ENCODE results near the gene C1orf167.
A peak's percentile ranks its signal among the peaks of the same experiment; 100 is the strongest.

Gene C1orf167

GRCh38 chr1:11787804-11788436, 25.9 kb downstream of the C1orf167 start:
- peaks cover 17% of the 10 kb centered on the region for H3K4me1 ChIP-seq (ENCODE audit: insufficient read depth, insufficient read length)
- H3K4me3 ChIP-seq (ENCODE audit: insufficient read length, low read depth) = no peak overlapping the region
- DNase-seq (ENCODE audit: low read depth, low spot score) = no peak
- H3K9me3 ChIP-seq (ENCODE audit: insufficient read depth, low read length) = no peaks in the 10 kb centered on the region
- H3K36me3 ChIP-seq (ENCODE audit: insufficient read depth, insufficient read length, low read length) = peaks cover 10% of the 10 kb centered on the region
- H3K9ac ChIP-seq (ENCODE audit: insufficient read length, low read depth) = peak overlapping the region; percentile 18
- no peaks in the 10 kb centered on the region for H3K27me3 ChIP-seq (ENCODE audit: insufficient read depth, insufficient read length)
- TF ChIP-seq ZNF274 (IDR thresholded peaks at IDR 0.05; ENCODE audit: low read depth, low read length) (no peak), SUZ12 (IDR thresholded peaks at IDR 0.05; ENCODE audit: extremely low read depth, insufficient read depth, insufficient read length) (no peak), YY1 (IDR thresholded peaks at IDR 0.05; ENCODE audit: insufficient read depth, insufficient read length) (no peak)

- H3K27me3 ChIP-seq (ENCODE audit: insufficient read depth, insufficient read length) = no peaks in the 10 kb centered on the region
- peaks cover 17% of the 10 kb centered on the region for H3K4me1 ChIP-seq (ENCODE audit: insufficient read depth, insufficient read length)
- no peak for DNase-seq (ENCODE audit: low read depth, low spot score)
- peaks cover 12% of the 10 kb centered on the region for H3K36me3 ChIP-seq (ENCODE audit: insufficient read depth, insufficient read length, low read length)
- TF ChIP-seq YY1 (IDR thresholded peaks at IDR 0.05; ENCODE audit: insufficient read depth, insufficient read length) = no peak
- no peak for TF ChIP-seq ZNF274 (IDR thresholded peaks at IDR 0.05; ENCODE audit: low read depth, low read length)
- TF ChIP-seq SUZ12 (IDR thresholded peaks at IDR 0.05; ENCODE audit: extremely low read depth, insufficient read depth, insufficient read length) = no peak
- peak overlapping the region; percentile 32 for H3K9ac ChIP-seq (ENCODE audit: insufficient read length, low read depth)
- H3K9me3 ChIP-seq (ENCODE audit: insufficient read depth, low read length) = no peaks in the 10 kb centered on the region
- no peak overlapping the region for H3K4me3 ChIP-seq (ENCODE audit: insufficient read length, low read depth)
Measured at GRCh38 chr1:11788549-11789053, 26.6 kb downstream of the C1orf167 start.

- H3K27me3 ChIP-seq (ENCODE audit: insufficient read depth, insufficient read length) = no peaks in the 10 kb centered on the region
- H3K9me3 ChIP-seq (ENCODE audit: insufficient read depth, low read length) = no peaks in the 10 kb centered on the region
- H3K4me1 ChIP-seq (ENCODE audit: insufficient read depth, insufficient read length) = peaks cover 13% of the 10 kb centered on the region
- H3K4me3 ChIP-seq (ENCODE audit: insufficient read length, low read depth) = no peak overlapping the region
- peaks cover 20% of the 10 kb centered on the region for H3K36me3 ChIP-seq (ENCODE audit: insufficient read depth, insufficient read length, low read length)
- H3K9ac ChIP-seq (ENCODE audit: insufficient read length, low read depth) = no peak overlapping the region
- DNase-seq (ENCODE audit: low read depth, low spot score) = no peak
- TF ChIP-seq ZNF274 (IDR thresholded peaks at IDR 0.05; ENCODE audit: low read depth, low read length) (no peak), YY1 (IDR thresholded peaks at IDR 0.05; ENCODE audit: insufficient read depth, insufficient read length) (no peak), SUZ12 (IDR thresholded peaks at IDR 0.05; ENCODE audit: extremely low read depth, insufficient read depth, insufficient read length) (no peak)
Measured at GRCh38 chr1:11789126-11790067, 27.4 kb downstream of the C1orf167 start.

DNA sequence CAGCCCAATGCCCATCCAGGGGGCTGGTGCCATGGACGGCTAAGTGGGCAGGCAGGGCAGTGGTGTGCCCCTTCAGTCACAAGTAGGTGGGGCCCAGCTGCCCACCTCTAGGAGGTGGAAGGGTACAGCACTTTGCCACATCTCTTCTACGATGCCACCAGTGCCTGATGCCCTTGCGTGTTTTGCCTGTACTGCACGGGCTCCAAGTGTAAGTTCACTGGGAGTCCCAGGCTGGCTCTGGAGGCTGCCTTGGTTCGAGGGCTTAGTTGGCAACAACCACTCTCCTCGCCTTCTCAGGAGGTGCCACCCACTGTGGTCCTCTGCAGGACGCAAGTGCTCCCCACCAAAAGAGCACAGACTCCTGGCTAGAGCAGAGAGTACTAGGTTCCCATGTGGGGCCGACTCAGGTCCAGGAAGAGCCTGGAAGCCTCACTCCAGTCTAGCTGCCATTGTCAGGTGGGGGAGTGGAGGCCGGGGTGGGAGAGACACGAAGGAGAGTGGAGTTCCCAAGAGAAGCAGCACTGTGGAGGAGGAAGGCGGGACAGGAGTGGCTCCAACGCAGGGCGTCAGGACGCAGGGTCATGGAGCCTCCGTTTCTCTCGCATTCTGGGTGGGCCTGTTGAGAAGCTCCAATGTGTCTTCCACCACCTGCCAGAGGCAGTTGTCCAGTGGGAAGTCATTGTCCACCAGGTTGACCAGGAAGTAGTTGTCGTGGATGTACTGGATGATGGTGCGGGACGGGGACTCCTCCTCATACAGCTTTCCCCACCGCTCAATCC, 28.3 kb downstream of the C1orf167 start:
- DNase-seq (ENCODE audit: low read depth, low spot score) = no peak
- Histone ChIP-seq H3K4me3 (ENCODE audit: insufficient read length, low read depth) (no peak overlapping the region), H3K9me3 (ENCODE audit: insufficient read depth, low read length) (no peaks in the 10 kb centered on the region), H3K9ac (ENCODE audit: insufficient read length, low read depth) (no peak overlapping the region), H3K27me3 (ENCODE audit: insufficient read depth, insufficient read length) (no peaks in the 10 kb centered on the region), H3K36me3 (ENCODE audit: insufficient read depth, insufficient read length, low read length) (peaks cover 29% of the 10 kb centered on the region), H3K4me1 (ENCODE audit: insufficient read depth, insufficient read length) (peaks cover 8% of the 10 kb centered on the region)
- no peak for TF ChIP-seq ZNF274 (IDR thresholded peaks at IDR 0.05; ENCODE audit: low read depth, low read length)
- TF ChIP-seq YY1 (IDR thresholded peaks at IDR 0.05; ENCODE audit: insufficient read depth, insufficient read length) = no peak

DNA sequence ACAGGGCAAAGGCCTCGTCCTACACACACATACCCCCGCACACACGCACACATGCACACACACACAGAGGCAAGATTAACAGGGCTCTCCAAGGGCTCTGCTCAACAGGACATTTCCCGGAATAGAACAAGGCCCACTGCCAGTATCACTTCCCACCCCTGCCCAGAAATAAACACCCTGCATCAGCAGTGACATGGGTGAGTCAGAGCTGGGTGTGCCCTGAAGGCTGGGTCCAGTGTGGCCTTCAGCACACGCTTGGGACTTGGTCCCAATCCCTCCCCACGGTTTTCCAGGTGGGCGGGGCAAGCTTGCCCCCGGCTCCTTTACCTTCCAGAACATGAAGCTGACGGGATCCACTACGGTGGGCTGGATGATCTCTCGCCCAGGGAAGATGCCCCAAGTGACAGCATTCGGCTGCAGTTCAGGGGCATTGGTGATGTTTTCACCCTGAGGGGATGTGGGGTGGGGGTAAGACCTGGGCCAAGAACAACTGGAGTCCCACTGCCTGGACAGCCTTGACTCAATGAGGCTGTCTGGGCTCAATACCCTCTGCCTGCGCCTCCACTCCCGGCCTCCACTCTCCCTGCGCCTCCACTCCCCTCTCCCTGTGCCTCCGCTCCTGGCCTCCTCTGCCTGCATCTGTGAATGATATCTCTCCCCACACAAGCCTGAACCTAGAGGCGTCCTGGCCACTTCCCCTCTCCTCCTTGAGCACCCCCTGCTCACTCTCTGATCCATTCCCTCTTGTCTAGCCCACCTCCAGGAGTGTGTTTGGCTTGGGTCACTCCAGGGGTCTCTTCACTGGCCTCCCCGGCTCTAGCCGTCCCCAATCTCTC, 29.1 kb downstream of the C1orf167 start:
- TF ChIP-seq ZNF274 (IDR thresholded peaks at IDR 0.05; ENCODE audit: low read depth, low read length) = no peak
- TF ChIP-seq SUZ12 (IDR thresholded peaks at IDR 0.05; ENCODE audit: extremely low read depth, insufficient read depth, insufficient read length) = no peak
- TF ChIP-seq YY1 (IDR thresholded peaks at IDR 0.05; ENCODE audit: insufficient read depth, insufficient read length) = no peak
- H3K9ac ChIP-seq (ENCODE audit: insufficient read length, low read depth) = no peak overlapping the region
- no peak for DNase-seq (ENCODE audit: low read depth, low spot score)

DNA sequence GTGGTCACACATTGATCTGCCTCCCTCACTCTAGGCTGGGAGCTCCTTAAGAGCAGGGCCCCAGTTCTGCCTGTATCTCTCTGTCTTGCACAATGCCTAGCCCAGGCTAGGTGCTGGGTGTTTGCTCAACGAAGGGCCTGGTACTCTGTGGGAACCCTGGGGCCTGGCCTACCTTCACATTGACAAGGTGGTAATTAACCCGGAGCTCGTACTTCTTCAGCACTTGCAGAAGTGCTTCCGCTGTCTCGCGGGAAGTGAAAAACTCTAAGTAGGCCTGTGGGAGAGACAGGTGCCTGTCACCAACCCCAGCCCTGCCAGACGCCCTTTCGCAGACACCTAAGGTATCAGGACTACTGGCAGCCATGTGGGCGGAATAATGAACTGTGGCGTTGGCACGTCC, 30.1 kb downstream of the C1orf167 start:
- DNase-seq (ENCODE audit: low read depth, low spot score) = no peak
- Histone ChIP-seq H3K9me3 (ENCODE audit: insufficient read depth, low read length) (no peaks in the 10 kb centered on the region), H3K4me1 (ENCODE audit: insufficient read depth, insufficient read length) (peaks cover 7% of the 10 kb centered on the region), H3K27me3 (ENCODE audit: insufficient read depth, insufficient read length) (no peaks in the 10 kb centered on the region), H3K36me3 (ENCODE audit: insufficient read depth, insufficient read length, low read length) (peaks cover 39% of the 10 kb centered on the region), H3K4me3 (ENCODE audit: insufficient read length, low read depth) (no peak overlapping the region), H3K9ac (ENCODE audit: insufficient read length, low read depth) (no peak overlapping the region)
- no peak for TF ChIP-seq SUZ12 (IDR thresholded peaks at IDR 0.05; ENCODE audit: extremely low read depth, insufficient read depth, insufficient read length)
- TF ChIP-seq ZNF274 (IDR thresholded peaks at IDR 0.05; ENCODE audit: low read depth, low read length) = no peak
- TF ChIP-seq YY1 (IDR thresholded peaks at IDR 0.05; ENCODE audit: insufficient read depth, insufficient read length) = no peak

More for the DNA sequence above, 29.1 kb downstream of the C1orf167 start:
- H3K4me3 ChIP-seq (ENCODE audit: insufficient read length, low read depth) = no peak overlapping the region
- no peaks in the 10 kb centered on the region for H3K27me3 ChIP-seq (ENCODE audit: insufficient read depth, insufficient read length)
- peaks cover 7% of the 10 kb centered on the region for H3K4me1 ChIP-seq (ENCODE audit: insufficient read depth, insufficient read length)
- H3K9me3 ChIP-seq (ENCODE audit: insufficient read depth, low read length) = no peaks in the 10 kb centered on the region
- peaks cover 35% of the 10 kb centered on the region for H3K36me3 ChIP-seq (ENCODE audit: insufficient read depth, insufficient read length, low read length)

Measured in NT2/D1 (cell line).